ENCODE measurements around the gene MSL1.
"Not testable (repeated sequence)": the region's sequence is repeated elsewhere in the genome, so short reads cannot be mapped to it uniquely, and the experiment has no call there.

Gene MSL1

DNA sequence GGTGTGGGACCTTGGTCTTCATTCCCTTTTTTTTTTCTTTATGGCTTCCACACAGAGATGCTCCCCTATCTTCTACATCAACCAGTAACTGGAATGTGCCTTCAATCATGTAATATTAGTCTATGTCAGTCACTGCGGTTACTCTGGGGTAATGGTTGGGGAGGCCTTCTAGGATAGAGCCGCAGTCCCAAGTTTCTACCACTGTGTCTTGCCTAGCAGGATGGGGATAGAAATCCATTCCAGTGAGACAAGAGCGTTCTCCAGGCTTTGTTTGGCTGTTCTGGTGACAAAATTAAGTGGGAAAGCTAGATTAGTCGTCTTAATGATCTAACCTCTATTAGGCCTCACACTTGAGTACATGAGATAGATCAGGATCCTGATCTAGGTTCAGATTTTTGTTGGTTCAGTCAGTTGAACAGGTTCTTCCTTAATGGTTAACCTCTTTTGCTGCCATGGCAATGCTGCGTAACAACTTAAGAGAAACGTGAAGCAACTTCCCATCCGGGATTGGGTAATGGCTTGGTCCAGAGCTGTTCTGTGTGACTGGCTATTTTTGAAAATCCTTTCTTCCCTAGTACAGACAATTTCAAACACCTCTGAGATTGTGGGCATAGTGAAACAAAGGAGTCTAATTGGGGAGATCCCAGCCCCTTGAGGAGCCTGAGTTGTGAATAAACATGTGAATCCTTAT, 8.7 kb downstream of the MSL1 start:
- DNase-seq: no peak

DNA sequence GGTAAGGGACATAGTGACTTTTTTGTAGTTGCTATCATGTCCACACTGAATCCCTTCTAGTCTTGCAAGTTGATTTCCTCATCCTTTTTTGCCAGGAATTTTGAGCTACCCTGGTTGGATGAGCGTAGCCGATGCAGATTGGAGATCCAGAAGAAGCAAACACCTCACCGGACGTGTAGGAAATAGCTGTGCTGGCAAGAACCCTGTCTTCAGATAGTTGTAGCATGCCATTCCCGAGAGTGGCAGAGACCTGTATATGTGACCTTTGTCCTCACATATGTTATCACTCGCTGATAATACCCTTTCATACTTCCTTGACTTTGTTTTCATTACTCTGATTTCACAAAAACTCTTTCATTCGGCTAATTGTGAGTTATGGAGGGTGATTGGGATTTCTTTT, 12.4 kb downstream of the MSL1 start:
- DNase-seq: no peak

DNA sequence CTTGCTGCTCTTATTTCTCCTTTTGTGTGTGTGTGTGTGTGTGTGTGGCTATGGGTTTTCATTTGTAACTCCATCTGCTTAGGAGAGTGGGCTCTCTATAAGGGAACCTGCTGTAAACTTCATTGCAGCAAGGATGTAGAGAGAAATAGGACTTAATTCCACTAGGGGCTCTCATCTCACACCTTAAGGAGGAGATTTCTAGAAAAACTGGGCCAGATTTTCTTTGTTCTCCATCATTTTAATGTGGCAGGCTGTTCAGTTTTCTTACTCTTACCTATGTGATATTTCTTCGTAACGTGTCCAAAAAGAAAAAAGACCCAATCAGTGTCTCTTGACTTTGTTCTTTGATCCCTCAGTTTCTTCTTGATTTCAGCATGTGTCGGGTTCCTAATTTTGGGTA, 14.0 kb downstream of the MSL1 start:
- no peak for DNase-seq

DNA sequence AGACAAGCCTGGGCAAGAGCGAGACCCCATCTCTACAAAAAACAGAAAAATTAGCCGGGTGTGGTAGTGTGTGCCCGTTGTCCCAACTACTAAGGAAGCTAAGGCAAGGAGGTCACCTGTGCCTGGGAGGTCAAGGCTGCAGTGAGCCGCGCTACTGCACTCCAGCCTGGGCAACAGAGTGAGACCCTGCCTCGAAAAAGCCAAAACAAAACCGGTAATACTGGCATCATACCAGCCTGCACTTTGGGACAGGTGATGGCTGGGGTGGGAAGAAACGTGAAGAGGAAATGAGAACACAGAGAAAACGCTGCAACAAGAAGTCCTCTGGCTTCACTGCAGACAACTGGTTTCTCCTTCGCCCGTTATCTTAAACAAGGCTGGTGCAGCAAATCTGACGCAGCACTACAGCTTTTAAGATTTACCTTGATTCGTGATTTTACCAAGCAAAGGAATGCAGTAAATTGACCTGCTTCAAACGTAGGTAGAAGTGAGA, 17.8 kb downstream of the MSL1 start:
- no peak for DNase-seq

DNA sequence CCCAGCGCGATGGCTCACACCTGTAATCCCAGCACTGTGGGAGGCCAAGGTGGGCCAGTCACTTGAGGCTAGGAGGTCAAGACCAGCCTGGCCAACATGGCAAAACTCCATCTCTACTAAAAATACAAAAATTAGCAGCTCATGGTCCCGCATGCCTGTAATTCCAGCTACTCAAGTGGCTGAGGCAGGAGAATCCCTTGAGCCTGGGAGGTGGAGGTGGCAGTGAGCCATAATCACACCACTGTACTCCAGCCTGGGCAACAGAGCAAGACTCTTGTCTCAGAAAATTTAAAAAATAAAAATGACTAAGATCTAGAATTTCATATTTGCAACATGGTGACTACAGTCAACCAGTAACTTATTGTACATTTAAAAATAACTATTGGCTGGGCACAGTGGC, 21.4 kb downstream of the MSL1 start:
- DNase-seq: not testable (repeated sequence)

DNA sequence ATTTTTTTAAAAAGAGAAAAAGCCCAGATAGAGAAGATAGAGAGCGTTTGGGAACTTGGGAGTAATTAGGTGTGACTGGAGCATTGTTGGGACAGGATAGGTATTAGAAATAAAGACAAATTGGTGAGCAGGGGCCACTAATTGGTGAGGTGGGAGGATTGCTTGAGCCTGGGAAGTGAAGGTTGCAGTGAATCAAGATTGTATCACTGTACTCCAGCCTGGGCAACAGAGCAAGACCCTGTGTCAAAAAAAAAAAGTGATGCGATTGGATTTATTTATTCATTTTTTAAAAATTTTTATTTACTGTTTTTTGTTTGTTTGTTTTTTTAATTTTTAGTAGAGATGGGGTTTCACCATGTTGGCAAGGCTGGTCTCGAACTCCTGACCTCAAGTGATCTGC, 23.7 kb downstream of the MSL1 start:
- DNase-seq: no peak

DNA sequence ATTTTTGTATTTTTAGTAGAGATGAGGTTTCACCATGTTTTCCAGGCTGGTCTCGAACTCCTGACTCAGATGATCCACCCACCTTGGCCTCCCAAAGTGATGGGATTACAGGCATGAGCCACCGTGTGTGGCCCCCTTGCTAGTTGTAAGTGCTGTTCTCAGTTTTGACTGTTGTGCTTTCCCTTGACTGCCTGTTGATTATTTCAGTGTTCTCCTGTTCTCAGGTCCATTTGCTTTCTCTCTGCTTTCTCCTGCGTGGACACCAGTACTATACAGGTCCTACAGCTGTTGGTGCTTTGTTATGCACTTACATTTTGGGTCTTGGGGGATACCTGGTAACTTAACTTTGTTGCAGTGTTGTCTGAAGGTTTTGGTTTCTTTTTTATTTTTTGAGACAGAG, 26.8 kb downstream of the MSL1 start:
- no peak for DNase-seq

DNA sequence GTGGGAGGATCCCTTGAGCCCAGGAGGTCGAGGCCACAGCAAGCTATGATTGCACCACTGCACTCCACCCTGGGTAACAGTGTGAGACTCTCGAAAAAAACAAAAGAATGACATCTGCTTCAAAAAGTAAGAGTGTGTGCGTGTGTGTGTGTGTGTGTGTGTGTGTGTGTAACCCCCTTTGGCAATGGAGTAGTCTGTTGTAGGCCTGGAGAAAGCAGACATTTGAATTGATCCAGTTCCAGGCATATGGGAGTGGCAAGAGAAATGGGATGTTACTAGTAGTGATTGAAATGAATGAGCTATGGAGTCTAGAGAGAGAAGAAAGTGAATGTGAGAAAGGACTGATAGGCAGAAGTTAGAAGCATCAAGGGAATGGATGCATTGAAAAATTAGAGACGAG, 28.5 kb downstream of the MSL1 start:
- DNase-seq: no peak

DNA sequence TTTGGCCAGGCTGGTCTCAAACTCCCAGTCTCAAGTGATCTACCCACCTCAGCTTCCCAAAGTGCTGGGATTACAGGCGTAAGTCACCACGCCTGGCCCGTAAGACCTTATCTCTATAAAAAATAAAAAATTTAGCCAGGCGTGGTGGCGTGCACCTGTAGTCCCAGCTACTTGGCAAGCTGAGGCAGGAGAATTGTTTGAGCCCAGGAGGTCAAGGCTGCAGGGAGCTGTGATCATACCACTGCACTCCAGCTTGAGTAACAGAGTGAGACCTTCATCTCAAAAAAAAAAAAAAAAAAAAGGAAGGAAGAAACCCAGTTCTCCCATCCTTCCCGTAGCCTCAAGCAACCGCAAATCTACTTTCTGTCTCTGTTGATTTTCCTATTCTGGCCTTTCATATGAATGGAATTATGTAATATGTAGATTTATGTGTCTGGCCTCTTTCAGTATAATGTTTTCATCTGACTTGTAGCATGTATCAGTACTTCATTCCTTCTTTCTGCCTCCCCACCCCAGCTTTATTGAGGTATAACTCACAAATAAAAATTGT, 29.7 kb downstream of the MSL1 start:
- DNase-seq: no peak

DNA sequence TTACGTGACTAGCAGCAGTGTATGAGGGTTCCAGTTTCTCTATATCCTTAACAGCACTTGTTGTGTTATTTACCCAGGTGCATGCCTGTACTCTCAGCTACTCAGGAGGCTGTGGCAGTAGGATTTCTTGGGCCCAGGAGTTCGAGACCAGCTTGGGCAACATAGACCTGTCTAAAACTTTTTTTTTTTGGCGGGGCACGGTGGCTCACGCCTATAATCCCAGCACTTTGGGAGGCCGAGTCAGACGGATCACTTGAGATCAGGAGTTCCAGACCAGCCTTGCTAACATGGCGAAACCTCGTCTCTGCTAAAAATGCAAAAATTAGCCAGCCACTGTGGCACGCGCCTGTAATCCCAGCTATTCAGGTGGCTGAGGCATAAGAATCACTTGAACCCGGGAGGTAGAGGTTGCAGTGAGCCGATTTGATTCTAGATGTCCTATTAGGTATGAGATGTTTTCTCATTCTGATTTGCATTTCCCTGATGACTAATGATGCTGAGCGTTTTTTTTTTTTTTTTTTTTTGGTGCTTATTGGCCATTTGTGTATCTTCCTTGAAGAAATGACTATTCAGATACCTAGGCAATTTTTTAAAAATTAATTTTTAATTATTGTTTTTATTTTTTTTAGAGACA, 31.9 kb downstream of the MSL1 start:
- no peak for DNase-seq

DNA sequence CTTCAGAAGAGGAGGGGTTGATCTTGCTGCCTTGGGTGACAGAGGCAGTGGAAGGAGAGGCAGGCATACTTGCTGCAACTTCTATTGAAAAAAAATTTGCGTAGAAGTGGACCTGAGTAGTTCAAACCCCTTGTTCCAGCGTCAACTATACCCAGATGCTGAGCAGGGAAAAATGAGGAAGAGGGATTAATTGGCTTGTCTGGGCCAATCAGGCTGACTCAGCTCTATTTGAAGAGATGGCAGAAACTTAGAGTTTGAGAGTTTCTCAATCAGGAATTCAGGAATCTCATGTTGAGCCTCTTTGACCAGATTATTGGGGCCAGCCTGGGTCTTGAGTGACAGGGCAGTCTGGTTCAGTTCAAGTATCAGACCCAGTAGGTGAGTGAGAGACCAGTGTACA, 36.2 kb downstream of the MSL1 start:
- no peak for DNase-seq

DNA sequence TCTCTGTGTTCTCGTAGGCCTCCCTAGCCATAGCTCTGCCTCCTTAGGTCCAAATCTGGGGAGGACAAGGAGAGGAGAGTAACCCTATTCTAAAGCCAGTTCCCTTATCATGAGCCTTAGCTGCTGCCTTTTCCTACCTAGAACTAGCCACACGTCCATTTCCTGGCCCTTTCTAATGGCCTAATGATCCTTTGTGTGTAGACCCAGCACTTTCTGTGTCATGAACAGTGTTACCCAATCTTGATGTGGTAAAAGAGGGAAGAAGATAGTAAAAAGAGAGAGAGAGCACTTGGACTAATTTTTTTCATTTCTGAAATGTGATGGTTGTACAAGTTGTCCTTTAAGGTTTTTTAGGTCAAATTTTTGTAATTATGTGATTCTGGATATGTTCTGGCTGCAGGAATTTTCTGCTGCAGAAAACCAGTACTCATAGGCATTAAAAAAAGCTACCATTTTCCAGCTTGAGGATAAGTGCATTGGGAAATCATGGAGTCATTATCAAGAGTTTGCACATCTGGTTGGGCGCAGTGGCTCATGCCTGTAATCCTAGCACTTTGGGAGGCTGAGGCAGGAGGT, 36.8 kb downstream of the MSL1 start:
- no peak for DNase-seq

DNA sequence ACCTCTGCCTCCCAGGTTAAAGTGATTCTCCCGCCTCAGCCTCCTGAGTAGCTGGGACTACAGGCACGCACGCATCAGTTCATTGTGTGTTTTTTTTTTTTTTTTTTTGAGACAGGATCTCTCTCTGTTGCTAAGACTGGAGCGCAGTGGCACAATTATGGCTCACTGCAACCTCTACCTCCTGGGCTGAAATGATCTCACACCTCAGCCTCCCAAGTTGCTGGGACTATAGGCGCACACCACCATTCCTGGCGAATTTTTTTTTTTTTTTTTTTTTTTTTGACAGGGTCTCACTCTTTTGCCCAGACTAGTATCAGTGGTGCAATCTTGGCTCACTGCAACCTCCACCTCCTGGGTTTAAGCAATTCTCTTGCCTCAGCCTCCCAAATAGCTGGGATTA, 37.7 kb downstream of the MSL1 start:
- no peak for DNase-seq

DNA sequence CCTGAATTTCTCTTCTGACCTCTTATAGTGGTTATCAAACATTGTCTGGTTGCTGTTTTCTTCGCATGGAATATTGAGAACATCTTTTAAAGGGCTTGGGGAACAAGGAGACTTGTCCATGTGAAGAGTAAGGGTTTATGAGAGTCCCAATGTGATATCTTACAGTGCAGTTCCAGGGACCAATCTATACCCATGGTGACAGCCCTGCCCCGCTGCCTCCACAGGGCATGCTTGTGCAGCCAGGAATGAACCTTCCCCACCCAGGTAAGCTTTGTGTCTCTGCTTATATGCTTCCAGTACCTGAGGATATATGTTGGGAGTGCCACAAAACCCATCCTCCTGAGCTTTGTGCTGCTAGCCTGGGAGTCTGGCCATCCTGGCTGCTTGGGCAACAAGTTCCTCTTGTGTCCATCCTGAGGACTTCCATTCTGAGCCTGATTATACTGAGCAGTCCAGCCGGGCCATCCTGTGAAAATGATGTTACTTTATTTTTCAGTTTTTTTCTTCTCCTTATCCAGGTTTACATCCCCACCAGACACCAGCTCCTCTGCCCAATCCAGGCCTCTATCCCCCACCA, 46.0 kb downstream of the MSL1 start:
- no peak for DNase-seq

DNA sequence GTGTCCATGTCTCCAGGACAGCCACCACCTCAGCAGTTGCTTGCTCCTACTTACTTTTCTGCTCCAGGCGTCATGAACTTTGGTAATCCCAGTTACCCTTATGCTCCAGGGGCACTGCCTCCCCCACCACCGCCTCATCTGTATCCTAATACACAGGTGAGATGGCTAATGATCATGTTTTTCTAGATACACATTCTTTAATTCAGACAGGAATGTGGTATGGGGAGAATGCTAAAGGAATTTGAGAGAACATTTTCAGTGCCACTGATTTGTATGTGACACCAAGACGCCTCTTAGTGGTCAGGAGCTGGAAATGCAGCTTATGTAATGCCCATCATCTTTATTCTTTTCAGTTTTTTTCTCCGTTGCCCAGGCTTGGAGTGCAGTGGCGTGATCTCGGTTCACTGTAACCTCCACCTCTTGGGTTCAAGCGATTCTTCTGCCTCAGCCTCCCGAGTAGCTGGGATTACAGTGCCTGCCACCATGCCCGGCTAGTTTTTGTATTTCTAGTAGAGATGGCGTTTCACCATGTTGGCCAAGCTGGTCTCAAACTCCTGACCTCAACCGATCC, 46.6 kb downstream of the MSL1 start:
- DNase-seq: no peak

DNA sequence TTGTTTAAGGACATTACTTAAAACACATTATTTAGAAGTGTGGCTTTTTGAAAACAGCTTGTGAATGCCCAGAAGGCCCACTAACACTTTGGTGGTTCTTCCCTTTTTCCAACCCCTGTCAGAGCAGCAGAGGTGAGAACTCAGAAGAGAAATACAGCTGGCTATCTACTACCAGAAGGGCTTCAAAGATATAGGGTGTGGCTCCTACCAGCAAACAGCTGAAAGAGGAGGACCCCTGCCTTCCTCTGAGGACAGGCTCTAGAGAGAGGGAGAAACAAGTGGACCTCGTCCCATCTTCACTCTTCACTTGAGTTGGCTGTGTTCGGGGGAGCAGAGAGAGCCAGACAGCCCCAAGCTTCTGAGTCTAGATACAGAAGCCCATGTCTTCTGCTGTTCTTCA, 48.6 kb downstream of the MSL1 start:
- DNase-seq: no peak

DNA sequence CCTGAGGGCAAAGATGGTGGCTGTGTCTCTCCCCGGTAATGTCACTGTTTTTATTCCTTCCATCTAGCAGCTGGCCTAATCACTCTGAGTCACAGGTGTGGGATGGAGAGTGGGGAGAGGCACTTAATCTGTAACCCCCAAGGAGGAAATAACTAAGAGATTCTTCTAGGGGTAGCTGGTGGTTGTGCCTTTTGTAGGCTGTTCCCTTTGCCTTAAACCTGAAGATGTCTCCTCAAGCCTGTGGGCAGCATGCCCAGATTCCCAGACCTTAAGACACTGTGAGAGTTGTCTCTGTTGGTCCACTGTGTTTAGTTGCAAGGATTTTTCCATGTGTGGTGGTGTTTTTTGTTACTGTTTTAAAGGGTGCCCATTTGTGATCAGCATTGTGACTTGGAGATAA, 50.0 kb downstream of the MSL1 start:
- DNase-seq: no peak

DNA sequence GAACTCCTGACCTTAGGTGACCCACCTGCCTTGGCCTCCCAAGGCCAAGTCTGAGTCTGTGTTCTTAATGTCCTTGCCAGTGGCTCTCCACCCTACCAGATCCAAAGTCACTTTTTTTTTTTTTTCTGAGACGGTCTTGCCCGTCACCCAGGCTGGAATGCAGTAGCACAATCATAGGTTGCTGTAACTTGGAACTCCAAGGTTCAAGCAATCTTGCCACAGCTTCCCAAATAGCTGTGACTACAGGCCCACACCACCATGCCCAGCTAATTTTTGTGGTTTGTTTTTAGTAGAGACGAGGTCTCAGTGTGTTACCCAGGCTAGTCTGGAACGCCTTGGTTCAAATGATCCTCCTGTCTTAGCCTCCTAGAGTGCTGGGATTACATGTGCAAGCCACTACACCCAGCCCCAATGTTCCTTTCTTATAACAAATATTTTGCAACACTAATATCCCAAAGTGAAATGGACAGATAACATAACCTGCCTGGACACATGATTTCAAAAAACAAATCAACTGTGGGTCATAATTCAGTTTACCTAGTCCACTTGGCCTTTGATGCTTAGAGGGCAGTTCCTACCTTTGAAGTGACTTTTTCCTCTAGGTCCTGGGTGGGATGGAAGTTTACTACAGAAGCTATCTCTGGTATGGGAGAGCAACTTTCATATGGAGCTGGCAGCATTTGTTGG, 51.5 kb downstream of the MSL1 start:
- DNase-seq: no peak

DNA sequence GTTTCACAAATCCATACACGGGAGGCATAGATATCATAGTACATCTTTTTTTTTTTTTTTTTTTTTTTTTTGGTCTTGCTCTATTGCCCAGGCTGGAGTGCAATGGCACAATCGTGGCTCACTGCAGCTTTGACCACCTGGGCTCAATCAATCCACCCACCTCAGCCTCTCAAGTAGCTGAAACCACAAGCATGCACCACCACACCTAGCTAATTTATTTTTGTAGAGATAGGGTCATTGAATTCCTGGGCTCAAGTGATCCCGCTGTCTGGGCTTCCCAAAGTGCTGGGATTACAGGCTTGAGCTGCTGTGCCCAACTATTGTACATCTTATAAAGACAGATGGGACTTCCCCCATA, 52.0 kb downstream of the MSL1 start:
- no peak for DNase-seq

DNA sequence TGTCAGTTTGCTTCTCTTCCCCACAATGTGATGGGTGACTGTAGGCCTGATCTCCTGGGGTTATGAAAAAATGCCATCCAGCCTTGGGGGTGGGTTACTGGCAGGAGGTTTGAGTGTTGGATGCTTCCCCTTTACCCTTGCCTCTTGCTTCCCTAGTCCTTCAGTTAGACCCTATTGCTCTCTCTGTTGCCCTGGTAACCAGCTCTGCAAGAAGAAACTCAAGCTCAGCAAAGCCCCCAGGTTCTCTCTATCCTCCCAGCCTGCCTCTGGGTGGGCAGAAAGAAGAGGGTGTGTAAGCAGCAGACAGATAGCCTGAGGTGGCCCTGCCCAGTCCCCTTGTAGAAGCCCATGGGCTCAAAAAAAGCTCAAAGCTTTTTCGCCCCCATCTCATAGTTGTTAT, 52.7 kb downstream of the MSL1 start:
- DNase-seq: no peak

DNA sequence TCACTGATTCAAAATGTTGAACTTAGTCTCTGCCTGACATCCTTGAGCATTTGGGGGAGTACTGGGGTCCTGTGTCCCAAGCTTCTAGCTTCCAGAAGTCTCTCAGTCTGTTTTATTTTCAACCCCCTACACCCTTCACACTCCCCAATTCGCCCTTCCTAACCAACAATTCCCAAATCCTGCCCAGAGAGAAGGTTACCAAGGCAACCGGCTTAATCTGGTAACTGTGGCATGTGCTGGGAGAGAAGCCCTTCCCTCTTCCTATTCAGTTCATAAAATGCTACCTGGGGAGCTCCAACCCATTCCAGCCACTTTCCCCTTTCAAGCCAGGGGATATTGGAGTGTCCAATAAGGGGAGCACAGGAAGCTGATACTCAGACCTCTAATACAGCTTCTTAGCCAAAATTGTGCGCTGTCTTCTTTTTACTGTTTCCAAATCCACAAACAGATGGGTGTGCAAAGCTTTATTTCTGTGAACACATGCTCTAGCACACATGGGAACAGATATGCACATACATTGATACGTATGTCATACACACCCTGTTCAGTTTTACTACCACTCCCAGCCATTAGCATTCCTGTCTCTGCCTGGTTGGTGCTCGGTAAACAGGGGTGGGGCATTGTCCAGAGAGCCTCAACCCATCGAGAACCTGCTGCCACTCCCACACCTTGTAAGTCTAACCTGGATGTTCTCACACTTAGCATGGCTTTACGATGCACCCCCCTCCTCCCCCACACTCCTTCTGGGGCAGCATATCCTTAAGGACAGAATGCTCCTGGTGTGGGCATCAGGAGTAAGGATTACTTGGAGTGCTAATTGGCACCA, 54.4 kb downstream of the MSL1 start:
- DNase-seq: no peak

DNA sequence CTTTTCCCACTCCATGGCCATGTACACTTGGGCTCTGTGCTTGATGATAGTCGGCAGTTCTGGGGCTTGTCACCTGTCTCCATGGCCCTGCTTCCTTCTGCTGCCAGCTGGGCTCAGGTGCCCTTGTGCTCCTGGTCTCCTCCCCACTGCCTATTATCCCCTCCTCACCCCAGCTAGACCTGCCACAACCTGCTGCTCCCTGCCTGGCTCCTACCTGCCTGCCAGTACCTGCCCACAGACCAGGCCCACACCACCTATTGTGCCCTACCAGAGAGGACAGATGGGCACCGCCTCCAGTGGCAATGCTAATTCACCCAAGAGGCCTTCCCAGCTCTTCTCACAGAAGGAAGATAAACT, 55.0 kb downstream of the MSL1 start:
- DNase-seq: no peak

Data from activated naive CD4-positive, alpha-beta T cell (primary cell).